HG02623 (cell line): Measurements from ENCODE around the gene CSTF2T.

ENCODE experiments used
- ATAC-seq: cut with Tn5 transposase; IDR thresholded peaks from one replicate; pipeline ENCODE4 v1.9.1; 2021; ENCODE audit warnings: moderate library complexity; ENCODE audit not compliant: unreplicated experiment

CSTF2T gene, protein sequence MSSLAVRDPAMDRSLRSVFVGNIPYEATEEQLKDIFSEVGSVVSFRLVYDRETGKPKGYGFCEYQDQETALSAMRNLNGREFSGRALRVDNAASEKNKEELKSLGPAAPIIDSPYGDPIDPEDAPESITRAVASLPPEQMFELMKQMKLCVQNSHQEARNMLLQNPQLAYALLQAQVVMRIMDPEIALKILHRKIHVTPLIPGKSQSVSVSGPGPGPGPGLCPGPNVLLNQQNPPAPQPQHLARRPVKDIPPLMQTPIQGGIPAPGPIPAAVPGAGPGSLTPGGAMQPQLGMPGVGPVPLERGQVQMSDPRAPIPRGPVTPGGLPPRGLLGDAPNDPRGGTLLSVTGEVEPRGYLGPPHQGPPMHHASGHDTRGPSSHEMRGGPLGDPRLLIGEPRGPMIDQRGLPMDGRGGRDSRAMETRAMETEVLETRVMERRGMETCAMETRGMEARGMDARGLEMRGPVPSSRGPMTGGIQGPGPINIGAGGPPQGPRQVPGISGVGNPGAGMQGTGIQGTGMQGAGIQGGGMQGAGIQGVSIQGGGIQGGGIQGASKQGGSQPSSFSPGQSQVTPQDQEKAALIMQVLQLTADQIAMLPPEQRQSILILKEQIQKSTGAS

DNA sequence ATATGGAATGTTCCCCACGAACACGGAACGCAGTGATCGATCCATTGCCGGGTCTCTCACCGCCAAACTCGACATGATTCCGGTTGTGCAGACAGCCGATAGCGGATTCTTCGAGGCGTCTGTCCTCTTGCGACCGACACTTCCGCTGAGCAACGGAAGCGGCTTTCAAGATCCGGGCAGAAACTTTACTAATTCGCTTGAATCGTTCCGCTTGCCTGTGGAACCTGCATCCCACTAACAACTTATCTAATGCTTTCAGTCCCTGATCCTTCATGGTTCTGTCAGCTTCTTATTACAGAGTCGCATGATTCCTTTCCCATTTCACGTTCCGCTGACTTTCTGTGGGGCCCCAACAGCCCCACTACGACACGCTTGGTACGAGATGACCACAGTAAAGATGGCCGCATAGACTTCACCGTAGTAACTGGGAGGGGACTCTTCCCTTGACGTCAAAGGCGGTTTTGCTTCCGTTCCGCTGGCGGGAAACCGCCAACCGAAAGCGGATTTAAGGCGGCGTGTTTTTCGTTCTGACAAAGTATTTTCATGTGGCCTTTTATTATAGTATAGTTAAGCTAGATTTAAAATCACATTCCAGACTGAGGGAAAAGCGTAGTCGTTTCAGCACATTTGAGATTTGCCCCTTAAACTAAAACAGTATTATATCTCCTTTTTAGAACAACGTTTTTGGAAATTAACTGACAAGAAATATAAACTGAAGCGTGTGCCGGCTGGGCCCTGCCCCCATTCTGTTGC lies at the start of gene CSTF2T:
CSTF2T (minus strand) TSS at position 121 of the 753 bp plus-strand sequence; CDS start at position 75, 46 bp downstream.
- peak; percentile 92 for ATAC-seq

DNA sequence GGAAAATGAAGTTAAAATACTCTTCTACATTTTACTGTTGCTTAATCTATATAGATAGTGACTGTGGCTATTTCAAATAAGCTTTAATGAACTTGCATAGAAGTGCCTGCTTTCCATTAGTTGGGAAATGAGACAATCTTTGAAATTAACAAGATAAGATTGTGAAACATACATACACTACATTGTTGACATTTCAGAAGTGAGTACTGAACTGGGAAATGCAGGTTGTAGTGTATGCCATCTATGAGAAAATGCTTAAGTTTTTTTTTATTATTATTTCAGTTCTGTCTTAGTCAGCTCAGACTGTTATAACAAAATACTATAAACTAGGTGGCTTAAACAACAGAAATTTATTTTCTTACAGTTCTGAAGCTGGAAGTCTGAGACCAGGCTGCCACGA lies 49.6 kb upstream of the CSTF2T start:
- ATAC-seq = no peak

DNA sequence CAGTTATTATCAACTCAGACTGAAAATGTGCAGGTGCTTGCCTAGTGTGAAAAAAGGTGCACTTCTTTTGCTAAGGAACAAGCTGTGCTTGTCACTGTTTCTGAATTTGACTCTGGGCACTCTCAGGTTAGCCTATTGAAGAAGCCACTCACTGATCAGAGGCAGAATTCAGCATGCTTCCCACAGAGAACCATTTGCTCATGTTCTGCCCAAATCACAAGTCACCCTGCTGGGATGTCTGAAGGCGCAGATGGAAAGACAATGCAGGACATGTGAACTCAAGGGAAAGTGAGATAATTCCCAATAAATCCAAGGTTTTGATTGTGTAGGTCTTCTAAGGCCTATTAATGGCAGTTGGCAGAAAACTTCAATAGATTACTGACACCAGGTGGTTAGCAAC lies 47.8 kb upstream of the CSTF2T start:
- ATAC-seq = no peak

DNA sequence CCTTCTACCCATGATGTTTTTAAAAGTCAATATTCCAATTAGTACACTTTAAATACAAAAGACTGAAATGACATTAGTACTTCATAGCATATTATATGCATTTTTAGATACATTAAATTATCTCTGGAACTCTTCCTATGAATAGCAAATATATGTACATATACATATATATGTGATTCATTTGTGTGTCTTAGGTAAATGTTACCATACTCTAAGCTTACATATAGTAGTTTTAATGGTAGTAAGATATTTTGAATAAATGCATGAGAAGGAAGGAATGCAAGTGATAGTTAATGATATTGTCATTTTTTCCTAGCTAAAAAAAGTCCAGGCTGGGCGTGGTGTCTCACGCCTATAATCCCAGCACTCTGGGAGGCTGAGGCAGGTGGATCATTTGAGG lies 46.0 kb upstream of the CSTF2T start:
- ATAC-seq = no peak

DNA sequence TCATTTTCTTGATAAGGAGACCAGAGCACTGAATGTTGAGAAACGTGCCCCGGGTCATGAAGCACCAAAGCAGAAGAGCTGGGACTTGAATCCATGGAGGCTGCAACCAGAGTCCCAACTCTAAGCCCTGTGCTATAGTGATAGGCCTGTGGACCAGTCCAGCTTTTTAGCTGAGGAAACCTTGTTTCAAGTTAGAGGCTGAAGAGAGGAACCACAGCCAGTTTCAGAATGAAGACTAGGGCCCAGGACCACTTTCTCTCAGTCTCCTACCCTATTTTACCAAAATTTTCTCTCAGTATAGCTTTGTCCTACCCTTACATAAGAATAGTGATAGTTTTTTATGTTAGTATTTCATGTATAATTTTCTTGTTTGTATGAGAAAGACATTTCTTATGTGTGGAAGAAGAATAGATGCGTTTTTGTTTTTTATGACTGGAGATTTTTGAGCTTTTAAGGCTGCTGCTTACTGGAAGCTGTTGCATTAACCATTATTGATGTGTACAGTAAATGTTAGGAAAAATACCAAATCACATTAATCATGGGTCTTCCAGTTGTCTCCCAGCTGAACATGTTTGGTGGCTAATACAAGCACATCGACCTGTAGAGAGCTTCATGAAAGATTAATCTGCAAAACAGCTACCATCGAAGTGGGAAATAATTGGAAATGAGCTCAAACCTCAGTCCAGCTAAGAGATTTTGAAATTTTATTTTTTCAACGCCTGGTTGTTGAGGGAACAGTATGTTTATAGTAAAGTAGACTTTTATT lies 45.0 kb upstream of the CSTF2T start:
- ATAC-seq = peak; percentile 39

DNA sequence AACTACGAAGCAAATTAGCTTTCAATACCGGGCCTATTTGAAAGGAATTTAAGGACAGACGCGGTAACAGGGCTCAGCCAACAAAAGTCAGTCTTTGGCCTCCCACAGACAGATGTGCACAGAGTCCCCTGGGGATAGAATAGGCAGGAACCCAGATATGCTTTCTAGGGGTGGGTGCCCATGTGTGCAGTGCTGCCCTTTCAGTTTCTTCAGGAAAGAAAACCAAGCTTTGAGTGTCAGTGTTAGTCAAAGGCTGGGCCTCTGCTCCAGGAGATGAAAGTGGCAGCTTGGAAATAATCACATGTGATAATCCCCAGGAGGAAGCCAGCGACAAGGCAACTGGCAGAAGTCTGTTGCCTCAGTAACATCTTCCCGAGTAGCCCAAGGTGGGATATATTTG lies 43.8 kb upstream of the CSTF2T start:
- ATAC-seq = peak; percentile 87

DNA sequence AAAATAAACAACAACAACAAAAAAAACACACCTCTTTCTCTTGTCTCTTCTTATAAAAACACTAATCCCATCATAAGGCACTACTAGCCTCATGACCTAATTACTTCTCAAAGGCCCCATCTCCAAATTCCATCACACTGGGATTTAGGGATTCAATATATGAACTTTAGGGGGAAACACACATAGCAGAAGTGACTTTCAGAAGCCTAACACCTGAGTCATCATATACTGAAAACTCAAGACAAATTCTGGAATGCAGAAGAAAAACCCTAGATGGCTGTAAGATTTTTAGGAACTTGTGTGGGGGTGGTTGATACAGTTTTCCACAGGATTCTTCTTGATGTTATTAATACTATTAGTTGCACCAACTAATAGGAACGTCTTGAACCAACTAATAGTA lies 33.7 kb upstream of the CSTF2T start:
- no peak for ATAC-seq

DNA sequence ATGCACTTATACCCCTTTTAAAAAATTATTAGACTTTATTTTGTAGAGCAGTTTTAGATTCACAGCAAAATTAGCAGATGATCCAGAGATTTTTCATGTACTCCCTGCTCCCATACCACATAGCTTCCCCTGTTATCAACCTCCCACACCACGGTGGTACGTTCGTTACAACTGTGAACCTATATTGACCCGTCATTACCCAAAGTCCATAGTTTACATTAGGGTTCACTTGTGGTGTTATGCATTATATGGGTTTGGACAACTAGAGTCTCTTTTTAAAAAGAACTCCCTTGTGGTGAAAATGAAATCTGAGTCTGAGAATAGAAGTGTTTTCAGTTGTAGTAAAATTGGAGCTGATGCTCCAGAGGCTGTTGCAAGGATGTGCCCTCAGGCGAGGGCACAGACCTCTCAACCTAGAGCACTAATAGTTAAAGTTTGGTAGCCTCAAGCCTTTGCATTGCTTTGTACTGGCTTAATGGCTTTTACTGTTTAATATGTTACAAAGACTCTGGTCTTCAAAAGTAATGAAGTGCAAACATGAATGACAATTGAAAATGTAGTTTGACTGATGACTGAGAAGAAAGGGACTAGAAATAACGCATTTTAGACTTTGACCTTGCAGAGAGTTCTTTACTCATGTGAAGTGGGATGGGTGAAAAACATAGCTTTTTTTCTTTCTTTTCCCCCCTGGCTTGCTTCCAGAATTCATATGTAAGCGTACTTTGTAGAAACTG lies 30.6 kb upstream of the CSTF2T start:
- no peak for ATAC-seq

DNA sequence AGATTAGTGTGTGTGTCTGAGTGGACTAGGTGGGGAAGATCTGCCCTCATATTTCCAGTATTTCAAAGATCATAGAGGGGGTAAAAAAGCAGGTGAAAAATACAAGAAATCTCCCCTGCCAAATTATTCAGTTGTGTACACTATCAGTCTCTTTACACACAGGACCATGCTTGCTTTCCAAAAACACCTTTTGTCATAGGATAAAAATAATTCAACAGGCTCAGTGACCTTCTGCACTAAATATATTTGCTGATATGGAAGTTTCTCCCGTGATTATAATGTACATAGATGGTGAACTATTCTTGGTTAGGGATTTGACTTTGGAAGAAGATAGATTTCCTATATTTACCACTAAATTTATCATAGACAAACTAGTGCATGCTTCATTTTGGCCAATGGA lies 24.6 kb upstream of the CSTF2T start:
- no peak for ATAC-seq

DNA sequence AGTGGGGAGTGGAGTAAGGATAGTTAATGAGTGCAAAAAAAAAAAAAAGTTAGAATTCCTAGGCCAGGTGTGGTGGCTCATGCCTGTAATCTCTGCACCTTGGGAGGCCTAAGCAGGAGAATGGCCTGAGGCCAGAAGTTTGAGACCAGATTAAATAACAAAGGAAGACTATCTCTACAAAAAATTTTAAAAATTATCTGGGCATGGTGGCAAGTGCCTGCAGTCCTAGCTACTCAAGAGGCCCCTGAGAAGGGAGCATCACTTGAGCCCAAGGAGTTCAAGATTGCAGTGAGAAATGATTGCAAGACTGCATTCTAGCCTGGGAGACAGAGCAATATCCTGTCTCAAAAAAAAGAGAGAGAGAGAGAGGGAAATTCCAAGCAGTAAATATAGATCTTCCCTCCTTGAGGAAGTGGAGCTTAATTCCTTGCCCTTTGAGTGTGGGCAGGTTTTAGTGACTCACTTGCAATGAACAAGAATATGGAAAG lies 19.5 kb upstream of the CSTF2T start:
- ATAC-seq = no peak

DNA sequence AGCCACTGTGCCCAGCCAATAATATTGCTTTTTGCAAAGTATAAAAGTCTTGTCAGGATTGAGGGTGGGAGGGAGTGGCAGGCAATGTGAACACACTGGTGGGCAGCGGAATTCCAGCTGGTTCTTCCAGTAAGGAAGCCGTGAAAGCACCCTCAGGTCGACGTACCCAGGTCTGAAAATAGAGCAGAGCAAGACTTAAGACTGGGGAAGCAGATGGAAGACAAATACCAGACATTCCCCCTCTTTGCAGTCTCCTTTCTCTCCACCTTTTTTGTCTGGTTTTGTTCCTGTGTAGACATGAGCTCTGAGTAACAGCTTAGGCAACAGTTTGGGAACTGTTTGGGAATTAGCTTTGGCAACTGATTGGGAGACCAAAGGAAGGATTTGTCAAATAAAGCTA lies 17.6 kb upstream of the CSTF2T start:
- ATAC-seq = no peak

DNA sequence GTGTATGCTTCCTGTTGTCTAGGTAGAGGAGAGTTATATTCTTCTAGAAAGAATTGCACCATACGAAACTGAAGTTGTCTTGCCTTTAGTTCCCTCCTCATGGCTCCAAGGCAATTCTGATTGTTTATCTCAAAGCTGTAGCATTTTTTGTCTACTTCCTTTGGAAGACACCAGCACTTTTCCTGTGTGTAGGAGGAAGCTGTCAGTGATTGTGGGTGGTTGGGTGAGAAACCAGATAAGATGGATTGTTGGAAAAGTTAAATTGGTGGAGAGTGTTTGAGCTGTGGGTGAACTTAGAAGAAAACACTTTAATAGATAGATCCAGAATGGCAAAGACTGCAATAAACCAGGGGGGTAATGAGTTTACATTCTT lies 12.1 kb upstream of the CSTF2T start:
- ATAC-seq = no peak

DNA sequence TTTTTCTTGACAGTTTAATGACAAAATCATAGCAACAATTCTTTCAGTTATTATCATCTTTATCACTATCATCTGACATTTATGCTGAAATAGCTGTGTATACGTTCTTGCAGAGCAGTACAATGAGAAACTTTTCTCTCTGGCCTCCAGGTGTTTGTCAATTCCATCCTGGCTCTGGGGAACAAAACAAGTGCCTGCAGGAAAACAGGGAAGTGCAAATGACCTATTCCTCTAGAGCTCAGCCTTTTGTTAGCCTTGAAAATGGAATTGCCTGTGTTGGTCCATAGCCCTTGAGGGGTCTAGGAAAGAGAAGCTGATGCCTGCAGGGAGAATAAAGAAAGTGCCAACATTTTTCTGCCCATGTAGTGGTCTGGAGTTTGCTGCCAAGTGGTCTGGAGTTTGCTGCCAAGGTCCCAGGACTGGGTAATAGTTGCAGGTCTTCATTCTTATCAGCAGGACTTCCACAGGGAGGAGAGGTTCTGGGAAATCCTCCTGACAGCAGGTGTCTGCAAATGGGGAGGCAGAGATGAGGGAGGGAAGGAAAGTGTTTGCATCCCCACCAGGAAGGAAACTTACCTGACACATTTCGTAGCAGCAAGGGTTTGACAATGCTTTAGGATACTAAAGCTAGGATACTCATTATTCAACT lies 10.1 kb upstream of the CSTF2T start:
- ATAC-seq = no peak

DNA sequence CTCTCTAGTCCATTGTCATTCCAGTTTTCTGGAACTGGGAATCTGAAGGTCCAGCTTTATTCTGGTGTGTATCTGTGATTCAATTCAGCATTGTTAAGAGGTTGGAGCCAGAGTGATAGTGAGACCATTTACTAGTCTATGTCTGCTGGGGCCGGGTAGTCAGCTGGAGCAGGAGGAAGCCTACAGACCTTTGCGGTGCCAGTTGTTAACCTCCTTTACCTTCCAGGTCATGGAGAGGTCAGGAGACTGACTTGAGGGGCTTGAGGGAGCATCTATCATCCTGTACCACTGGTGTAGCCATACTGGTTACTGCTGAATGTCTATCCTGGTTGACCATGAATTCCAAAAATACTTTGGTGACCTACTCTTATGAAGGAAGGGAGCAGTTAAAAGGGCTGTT lies 9.2 kb upstream of the CSTF2T start:
- ATAC-seq = no peak

DNA sequence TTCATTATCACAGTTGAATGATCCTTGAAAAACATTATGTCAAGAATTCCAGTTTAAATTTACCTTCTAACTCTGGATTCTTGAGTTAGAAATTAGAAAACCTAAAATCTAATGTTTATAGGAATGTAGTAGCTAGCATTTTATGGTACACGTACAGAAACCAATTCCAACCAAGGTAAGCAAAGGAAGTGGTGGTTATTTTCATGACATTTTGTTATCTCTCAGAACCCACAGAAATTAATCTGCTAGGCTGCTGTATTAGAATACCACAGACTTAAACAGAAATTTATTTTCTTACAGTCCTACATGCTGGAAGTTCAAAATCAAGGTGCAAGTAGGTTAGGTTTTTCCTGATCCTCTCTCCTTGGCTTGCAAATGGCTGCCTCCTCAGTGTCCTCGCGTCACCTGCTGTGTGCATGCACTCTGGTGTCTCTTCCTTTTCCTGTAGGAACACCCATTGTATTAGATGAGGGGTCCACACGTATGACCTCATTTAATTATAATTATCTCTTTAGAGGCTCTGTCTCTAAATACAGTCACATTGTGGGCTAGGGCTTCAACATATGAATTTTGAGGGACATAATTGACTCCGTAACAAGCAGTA lies 8.5 kb upstream of the CSTF2T start:
- ATAC-seq = no peak

DNA sequence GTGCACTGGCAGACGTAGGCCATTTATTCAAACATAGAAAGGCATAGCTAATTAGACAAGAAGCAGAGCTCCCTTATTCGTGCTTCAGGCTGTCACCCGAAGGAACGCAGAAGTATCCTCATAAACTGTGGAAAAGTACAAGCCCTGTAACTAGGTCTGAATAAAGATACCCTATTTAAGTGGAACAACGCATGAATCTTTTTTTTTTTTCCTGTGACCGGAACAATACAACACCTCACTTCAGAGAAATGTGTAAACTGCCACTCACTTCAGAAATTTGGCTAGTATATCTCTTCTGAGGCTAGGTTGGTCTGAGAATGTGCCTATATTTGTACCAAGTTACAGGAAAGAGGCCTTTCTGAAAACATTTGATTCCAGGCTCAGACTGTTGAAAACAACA lies 8.0 kb upstream of the CSTF2T start:
- no peak for ATAC-seq

DNA sequence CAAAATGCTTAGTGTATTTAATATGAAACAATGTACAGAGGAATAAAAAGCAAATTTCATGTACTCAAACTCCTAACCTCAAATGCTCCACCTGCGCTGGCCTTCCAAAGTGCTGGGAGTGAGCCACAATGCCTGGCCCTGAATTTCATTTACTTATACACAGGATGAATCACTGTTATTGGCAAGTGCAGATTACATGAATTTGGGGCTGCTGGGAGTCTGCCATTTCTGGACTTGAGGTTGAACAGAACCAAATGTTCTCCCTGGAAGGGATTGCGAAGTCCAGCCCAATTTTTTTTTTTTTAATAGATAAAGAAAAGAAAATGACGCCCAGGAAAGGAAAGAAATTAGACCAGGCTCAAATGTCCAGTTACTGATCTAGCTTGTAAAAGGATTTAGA lies 6.8 kb upstream of the CSTF2T start:
- no peak for ATAC-seq

DNA sequence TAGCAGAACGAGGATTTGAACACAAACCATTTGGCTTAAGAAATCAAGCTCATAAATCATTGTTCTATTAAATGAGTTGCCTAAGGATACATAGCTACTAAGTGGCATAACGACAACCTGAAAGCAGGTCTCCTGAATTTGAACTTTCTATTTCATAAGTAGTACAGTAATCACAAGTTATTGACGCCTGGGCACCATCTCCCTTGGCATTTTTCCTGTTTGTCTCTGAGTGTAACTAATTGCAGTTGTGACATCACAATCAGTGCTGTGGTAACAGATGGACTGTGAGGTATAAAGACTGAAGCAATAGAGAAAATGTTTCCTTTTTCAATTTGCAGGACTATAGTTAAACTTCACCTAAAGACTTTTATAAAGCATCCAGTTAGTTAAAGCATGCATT lies 6.4 kb upstream of the CSTF2T start:
- ATAC-seq = no peak

DNA sequence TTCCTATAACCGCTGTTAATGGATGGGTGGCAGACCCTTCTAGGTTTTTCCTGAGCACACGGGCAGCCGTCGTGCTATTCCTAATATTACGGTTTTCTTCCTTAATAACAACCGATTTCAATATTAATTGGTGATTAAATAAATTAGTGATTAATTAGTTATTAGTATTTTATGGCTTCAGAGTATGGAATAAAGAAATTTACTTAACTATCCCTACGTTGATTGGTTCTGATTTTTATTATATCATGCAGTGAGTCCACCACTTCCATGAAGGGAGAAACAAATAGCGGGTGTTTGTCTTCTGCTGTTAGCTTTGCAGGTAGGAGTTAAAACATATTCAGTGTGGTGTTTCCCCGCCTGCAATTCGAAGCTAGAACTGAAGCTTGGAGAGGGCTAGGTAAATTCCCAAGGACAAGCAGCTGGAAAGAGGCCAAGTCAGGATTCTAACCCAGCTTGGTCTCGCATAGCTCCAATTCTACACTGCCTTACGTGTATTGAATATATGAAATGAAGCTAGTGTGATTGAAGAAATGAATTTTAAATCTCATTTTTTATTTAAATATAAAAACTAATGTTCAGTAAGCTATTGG lies 928 bp upstream of the CSTF2T start:
- no peak for ATAC-seq
